Peyer's patch (tissue), 4 donors: Measurements from ENCODE around the gene MDC1.

Experiments
- POLR2A ChIP-seq, 2 donors: fragments of 450-650 bp; IDR thresholded peaks; one replicate each; pipeline ENCODE4 v1.5.1; 2017; ENCODE audit warnings: antibody characterized with exemption in 2 of 2, mild to moderate bottlenecking in 2 of 2, moderate library complexity in 2 of 2
- TF ChIP-seq, protein P1 (sequence below), 6 experiments: fragments of 450-650 bp in 4 of 6; fragments of 200-600 bp in 2 of 6; sonication (generic) in 1 of 6; IDR thresholded peaks; one replicate each; pipeline ENCODE4 v1.5.1; 2017 to 2019; ENCODE audit warnings: antibody characterized with exemption in 6 of 6, mild to moderate bottlenecking in 3 of 6, moderate library complexity in 1 of 6

DNA sequence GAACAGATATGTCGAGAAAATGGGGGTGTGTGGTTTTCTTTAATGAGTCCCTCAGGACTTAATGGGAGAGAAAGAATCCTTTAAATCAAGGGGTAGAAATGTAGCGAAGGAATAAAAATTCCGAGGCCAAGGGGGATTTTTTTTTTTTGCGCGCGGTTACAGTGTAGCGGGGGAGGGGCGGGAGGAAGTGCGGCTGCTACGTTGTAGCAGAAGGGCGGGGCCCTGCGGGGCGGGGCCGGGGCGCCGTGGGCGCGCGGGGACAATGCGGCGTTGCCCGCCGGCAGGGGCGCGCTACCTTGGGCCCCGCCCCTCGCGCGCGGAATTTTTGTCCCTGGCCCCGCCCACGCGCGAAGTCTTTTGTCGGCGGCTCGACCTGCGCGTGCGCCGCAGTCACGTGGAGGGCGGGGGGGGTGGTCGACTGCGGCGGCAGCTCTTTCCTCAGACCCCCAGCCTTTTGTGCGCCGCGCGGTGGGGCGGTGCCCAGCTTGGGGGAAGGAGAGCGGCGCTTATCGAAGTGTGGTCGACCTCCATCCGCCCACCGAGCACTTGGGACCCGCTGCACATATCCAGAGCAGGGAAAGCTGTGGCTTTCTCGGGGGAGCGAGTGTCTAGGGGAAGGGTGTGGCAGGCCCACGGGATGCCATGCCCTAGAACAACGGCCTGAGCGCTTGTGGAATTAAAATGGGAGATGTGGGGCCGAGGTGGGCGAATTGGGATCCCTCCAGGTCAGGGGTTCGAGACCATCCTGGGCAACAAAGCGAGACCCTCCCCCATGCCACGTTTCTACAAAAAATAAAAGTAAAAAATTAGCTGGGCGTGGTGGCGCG lies 4.3 kb upstream of the MDC1 start:
- TF ChIP-seq, protein P1, sequence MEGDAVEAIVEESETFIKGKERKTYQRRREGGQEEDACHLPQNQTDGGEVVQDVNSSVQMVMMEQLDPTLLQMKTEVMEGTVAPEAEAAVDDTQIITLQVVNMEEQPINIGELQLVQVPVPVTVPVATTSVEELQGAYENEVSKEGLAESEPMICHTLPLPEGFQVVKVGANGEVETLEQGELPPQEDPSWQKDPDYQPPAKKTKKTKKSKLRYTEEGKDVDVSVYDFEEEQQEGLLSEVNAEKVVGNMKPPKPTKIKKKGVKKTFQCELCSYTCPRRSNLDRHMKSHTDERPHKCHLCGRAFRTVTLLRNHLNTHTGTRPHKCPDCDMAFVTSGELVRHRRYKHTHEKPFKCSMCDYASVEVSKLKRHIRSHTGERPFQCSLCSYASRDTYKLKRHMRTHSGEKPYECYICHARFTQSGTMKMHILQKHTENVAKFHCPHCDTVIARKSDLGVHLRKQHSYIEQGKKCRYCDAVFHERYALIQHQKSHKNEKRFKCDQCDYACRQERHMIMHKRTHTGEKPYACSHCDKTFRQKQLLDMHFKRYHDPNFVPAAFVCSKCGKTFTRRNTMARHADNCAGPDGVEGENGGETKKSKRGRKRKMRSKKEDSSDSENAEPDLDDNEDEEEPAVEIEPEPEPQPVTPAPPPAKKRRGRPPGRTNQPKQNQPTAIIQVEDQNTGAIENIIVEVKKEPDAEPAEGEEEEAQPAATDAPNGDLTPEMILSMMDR (IDR thresholded peaks at IDR 0.05) = peak; percentile 54 to 77 (median 64)
- TF ChIP-seq POLR2A (IDR thresholded peaks at IDR 0.05) = no peak
